Iris pigment epithelial cell (primary cell): ENCODE results near the gene ASCC1.
A peak's percentile ranks its signal among the peaks of the same experiment; 100 is the strongest.

Experiments
- DNase-seq: peaks from one replicate; pipeline ENCODE4 v3.0.0-alpha.2; 2011; ENCODE audit warnings: low read depth

Gene ASCC1

GRCh38 chr10:72081772-72082590, 134.1 kb downstream of the ASCC1 start:
- DNase-seq: no peak

GRCh38 chr10:72081210-72081609, 134.9 kb downstream of the ASCC1 start:
- no peak for DNase-seq

GRCh38 chr10:72080042-72080975, 135.8 kb downstream of the ASCC1 start:
- no peak for DNase-seq

- DNase-seq: no peak
Observed at GRCh38 chr10:72079356-72079755, 136.7 kb downstream of the ASCC1 start.

GRCh38 chr10:72077275-72077990, 138.6 kb downstream of the ASCC1 start:
- no peak for DNase-seq

- DNase-seq: no peak
Observed at GRCh38 chr10:72076756-72077155, 139.3 kb downstream of the ASCC1 start.

- DNase-seq: no peak
Observed at GRCh38 chr10:72075376-72076115, 140.5 kb downstream of the ASCC1 start.

- DNase-seq: no peak
Observed at GRCh38 chr10:72074574-72075375, 141.3 kb downstream of the ASCC1 start.

GRCh38 chr10:72073708-72074573, 142.1 kb downstream of the ASCC1 start:
- DNase-seq: no peak

DNA sequence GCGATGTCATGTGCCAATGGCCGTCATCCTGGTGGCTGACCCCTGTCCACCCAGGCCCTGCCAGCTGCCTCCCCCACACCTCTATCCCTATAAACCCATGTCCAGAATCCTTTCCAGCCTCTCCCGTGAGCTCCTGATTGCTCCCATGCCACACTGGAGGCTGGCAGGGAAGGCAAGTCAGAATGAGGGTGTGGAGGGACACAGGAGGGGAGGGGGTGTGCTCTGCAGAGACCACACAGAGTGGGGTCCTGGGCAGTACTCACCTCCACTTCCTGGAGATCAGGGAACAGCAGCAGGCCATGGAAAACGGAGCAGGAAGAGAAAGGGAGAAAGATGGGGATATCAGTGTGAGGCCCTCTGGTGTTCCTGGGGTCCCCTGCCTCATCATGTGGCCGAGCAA, 143.4 kb downstream of the ASCC1 start:
- no peak for DNase-seq

GRCh38 chr10:72072046-72072445, 144.0 kb downstream of the ASCC1 start:
- no peak for DNase-seq

DNA sequence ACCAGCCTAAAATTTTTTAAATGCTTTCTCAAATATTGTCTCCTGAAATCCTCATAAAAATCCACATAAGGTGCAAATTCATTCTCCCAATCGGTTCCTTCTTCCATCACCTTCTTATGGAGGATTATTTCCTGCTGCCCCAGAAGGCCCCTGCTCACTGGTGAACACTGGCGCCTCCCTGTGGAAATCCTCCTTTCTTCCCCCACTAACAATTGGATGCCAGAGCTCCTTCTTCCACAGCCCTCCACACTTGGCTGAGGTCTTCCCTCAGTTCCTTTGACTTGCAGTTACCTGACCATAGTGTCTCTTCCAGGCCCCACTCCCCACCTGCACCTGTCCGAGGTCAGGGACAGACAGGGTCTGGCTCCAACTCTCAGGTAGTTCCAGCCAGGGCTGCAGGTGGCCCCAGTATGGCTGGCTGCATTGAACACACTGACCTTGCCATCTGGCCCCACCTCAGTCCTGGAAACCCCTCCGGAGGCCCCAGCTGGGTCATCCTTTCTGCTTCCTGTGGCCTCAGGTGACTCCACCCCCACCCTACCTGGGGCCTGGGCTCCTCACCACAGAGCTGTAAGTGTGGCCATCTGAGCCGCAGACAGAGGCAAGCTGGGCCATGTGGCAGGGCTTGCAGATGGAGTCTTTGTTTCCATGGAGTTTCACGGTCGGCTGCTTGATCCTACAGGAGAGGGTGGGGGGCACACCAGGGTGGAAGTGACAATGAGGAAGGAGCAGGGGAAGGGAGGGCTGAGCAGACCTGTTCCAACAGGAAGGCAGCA, 146.1 kb downstream of the ASCC1 start:
- DNase-seq: no peak

- DNase-seq: peak; percentile 23
Observed at GRCh38 chr10:72068901-72069446, 147.1 kb downstream of the ASCC1 start.

- no peak for DNase-seq
Observed at GRCh38 chr10:72068126-72068765, 147.8 kb downstream of the ASCC1 start.

DNA sequence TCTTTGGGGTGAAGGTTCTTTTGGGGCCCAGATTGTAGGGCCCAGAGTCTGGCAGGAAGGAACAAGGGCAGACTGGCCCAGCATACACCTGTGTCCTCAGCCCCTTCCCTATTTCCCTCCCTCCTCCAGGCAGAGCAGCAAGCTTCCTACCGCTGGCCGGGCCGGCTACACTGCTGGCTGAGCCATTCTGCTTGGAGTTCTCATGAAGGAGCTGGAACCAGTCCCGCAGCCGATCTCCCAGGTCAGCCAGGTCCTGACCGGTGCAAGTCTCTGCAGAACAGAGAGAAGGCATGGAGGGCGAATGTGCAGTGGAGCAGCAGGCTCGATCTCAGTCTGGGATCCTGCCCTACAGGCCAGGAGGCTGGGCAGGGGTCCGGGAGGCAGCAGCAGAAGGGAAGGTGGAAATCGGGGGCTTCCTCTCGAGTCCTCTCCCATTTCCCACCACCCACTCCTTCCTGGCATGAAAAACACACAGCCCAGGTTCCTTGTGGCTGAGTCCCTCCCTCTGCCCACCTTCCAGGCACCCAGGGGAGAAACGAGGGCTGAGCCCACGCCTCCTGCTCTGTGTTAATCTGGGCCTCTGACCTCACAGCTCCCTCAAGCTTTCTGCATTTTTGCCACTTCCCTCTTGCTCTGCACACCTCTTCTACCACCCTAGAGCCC, 148.5 kb downstream of the ASCC1 start:
- DNase-seq: no peak

DNA sequence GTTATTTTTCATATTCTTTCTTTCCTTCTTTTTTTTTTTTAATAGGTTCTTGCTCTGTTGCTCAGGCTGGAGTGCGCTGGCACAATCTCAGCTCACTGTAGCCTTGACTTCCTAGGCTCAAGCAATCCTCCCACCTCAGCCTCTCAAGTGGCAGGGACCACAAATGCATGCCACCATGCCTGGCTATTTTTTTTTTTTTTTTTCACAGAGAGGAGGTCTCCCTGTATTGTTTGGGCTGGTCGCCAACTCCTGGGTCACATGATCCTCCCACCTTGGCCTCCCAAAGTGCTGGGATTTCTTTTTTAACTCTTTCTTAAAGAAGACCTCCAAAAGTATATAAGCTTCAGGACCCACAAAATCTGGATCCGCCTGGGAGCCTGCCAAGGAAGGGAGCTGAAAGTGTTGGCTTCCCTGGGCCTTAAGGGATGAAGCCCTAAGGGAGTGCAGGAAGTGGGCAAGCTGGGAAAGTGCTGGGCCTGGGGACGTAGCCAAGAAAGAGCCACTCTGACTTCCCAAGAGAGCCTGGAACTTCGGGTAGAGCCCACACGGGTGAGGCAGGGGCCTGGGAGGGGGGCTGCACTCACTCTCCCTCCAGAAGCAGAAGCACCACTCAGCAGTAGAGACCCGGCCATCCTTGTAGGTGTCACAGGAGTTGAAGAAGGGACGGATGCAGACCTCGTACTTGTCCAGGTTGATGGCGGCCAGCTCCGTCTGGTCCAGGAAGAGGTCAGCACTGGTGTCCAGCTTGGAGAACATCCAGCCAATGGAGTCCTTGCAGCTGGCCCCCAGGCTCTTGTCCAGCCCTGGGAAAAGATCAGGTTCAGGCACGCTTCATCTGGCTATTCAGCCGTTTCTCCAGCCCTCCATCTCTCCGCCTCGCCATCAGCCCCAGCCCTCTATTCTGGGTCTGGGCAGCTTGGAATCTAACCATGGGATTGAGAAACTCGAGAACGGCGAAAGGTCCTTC, 149.5 kb downstream of the ASCC1 start:
- no peak for DNase-seq
